Endothelial cell of umbilical vein (primary cell): ENCODE measurements around the gene FMO5. TPM values are rescaled to one million over a fixed set of nuclear protein-coding genes. Genes with fewer than 3 reads are reported as not detected.

Experiments used
- BruUV-seq: library from RNA; stranded (reverse); fragments of 400-500 nt; replicated peaks from 2 replicates; lab custom pipeline; 2021; lab: Mats Ljungman, UMichigan
- CTCF ChIA-PET: fragments of 300-600, 350-600 bp; sonication (Branson Sonifier 250); formaldehyde crosslinking; loops from one replicate; lab custom pipeline; 2021; ENCODE audit warnings: antibody characterized with exemption, inconsistent platforms; lab: Charles Lee
- POLR2A ChIA-PET: fragments of 300-600, 350-600 bp; sonication (Branson Sonifier 250); formaldehyde crosslinking; loops from one replicate; lab custom pipeline; 2021; ENCODE audit warnings: antibody characterized with exemption, inconsistent platforms; lab: Charles Lee
- DNase-seq: peaks from one replicate; pipeline ENCODE4 v3.0.0-alpha.2; 2011; ENCODE audit warnings: low read depth, low spot score
- FAIRE-seq: peaks from 2 replicates; lab custom pipeline; 2011; peaks lifted over from hg19 to GRCh38; lab: Jason Lieb, UNC
- H2AFZ ChIP-seq: 2 replicates; pipeline ENCODE4 v1.6.0; 2012; ENCODE audit warnings: low read depth, low read length, control low read depth, inconsistent platforms
- H3K27ac ChIP-seq: 2 replicates; pipeline ENCODE4 v1.5.1; 2011; ENCODE audit warnings: low read depth, mild to moderate bottlenecking, control low read depth, low read length, moderate library complexity; ENCODE audit not compliant: insufficient read depth
- H3K27me3 ChIP-seq, 2 experiments: 2 replicates each; pipeline versions ENCODE4 v1.6.0 to v1.6.1; 2011; ENCODE audit warnings: low read length in 2 of 2, mixed read lengths in 1 of 2; ENCODE audit not compliant: control insufficient read depth in 2 of 2, insufficient read depth in 2 of 2
- H3K36me3 ChIP-seq, 2 experiments: 2 replicates in 1 of 2; 3 replicates in 1 of 2; pipeline ENCODE4 v1.5.1; 2011; ENCODE audit warnings: low read length in 2 of 2, mild to moderate bottlenecking in 1 of 2, moderate library complexity in 1 of 2; ENCODE audit not compliant: control insufficient read depth in 2 of 2, insufficient read depth in 2 of 2; ENCODE audit errors: extremely low read depth in 1 of 2
- H3K4me1 ChIP-seq: 3 replicates; pipeline ENCODE4 v1.5.1; 2011; ENCODE audit warnings: mild to moderate bottlenecking, low read length; ENCODE audit not compliant: control insufficient read depth, insufficient read depth; ENCODE audit errors: extremely low read depth
- H3K4me2 ChIP-seq: 2 replicates; pipeline ENCODE4 v1.6.1; 2011; ENCODE audit warnings: low read length, control low read depth, mixed read lengths; ENCODE audit not compliant: insufficient read depth
- H3K4me3 ChIP-seq, 3 experiments: fragments of 200-600 bp in 1 of 3; sonication (generic), shearing (Covaris generic) in 1 of 3; replicated peaks in 1 of 3; 2 replicates each; pipeline ENCODE4 v1.5.1; 2011 to 2016; ENCODE audit warnings: control low read depth in 3 of 3, low read length in 3 of 3, mild to moderate bottlenecking in 2 of 3, inconsistent platforms in 1 of 3, low read depth in 1 of 3, moderate library complexity in 1 of 3; ENCODE audit not compliant: insufficient read depth in 1 of 3
- H3K79me2 ChIP-seq: 2 replicates; pipeline ENCODE4 v1.6.0; 2012; ENCODE audit warnings: low read length, inconsistent platforms; ENCODE audit not compliant: control insufficient read depth, insufficient read depth
- H3K9ac ChIP-seq: replicated peaks from 2 replicates; pipeline ENCODE3; 2011; ENCODE audit warnings: low read length, control low read depth; ENCODE audit not compliant: insufficient read depth; ENCODE audit errors: extremely low read depth
- H3K9me1 ChIP-seq: replicated peaks from 3 replicates; pipeline ENCODE4 v1.6.0; 2011; ENCODE audit warnings: mild to moderate bottlenecking, low read length; ENCODE audit not compliant: control insufficient read depth, insufficient read depth; ENCODE audit errors: extremely low read depth
- H3K9me3 ChIP-seq: replicated peaks from 2 replicates; pipeline ENCODE4 v1.5.1; 2012; ENCODE audit warnings: low read length, inconsistent platforms; ENCODE audit not compliant: control insufficient read depth, insufficient read depth
- H4K20me1 ChIP-seq: replicated peaks from 2 replicates; pipeline ENCODE3; 2011; ENCODE audit warnings: mild to moderate bottlenecking, low read length; ENCODE audit not compliant: control insufficient read depth, insufficient read depth; ENCODE audit errors: extremely low read depth
- EZH2 ChIP-seq: IDR thresholded peaks from 2 replicates; pipeline ENCODE4 v1.6.1; 2012; ENCODE audit warnings: borderline replicate concordance, low read depth, mild to moderate bottlenecking, moderate library complexity, low read length, inconsistent platforms; ENCODE audit not compliant: severe bottlenecking
- FOS ChIP-seq: IDR thresholded peaks from 2 replicates; pipeline ENCODE4 v1.6.1; 2011; ENCODE audit warnings: mild to moderate bottlenecking, low read length, moderate library complexity, borderline replicate concordance; ENCODE audit not compliant: insufficient read depth
- GATA2 ChIP-seq: IDR thresholded peaks from 2 replicates; pipeline ENCODE4 v1.7.0; 2011; ENCODE audit warnings: low read depth, mild to moderate bottlenecking, moderate library complexity, mixed read lengths, low read length; ENCODE audit not compliant: insufficient read length, insufficient read depth
- JUN ChIP-seq: IDR thresholded peaks from 2 replicates; pipeline ENCODE4 v1.6.1; 2011; ENCODE audit warnings: borderline replicate concordance, low read depth; ENCODE audit not compliant: insufficient read length, insufficient read depth
- MYC ChIP-seq: IDR thresholded peaks from one replicate; pipeline ENCODE4 v1.6.1; 2011; ENCODE audit warnings: mild to moderate bottlenecking, low read depth, low read length
- POLR2A ChIP-seq: IDR thresholded peaks from 2 replicates; pipeline ENCODE4 v1.6.1; 2012; ENCODE audit warnings: low read depth, mild to moderate bottlenecking, control low read depth, low read length
- POLR2AphosphoS5 ChIP-seq: IDR thresholded peaks from 2 replicates; pipeline ENCODE4 v1.6.1; 2012; ENCODE audit warnings: low read depth, mild to moderate bottlenecking, control low read depth, low read length, moderate library complexity; ENCODE audit not compliant: insufficient read depth
- dilution Hi-C: fragments of 300-500 bp; cut with MboI; formaldehyde crosslinking; loops from one replicate; pipeline ENCODE4 v1.15.0; 2019; ENCODE audit warnings: low sequenced_read_pairs; ENCODE audit not compliant: extremely low pct_ligation_motif_present
- intact Hi-C: fragments of 100-400 bp; cut with micrococcal nuclease; formaldehyde crosslinking; loops from one replicate; pipeline ENCODE4 v1.10.0; 2022
- polyA plus RNA-seq, 4 experiments: library from polyadenylated mRNA; depleted of rRNA in 3 of 4; stranded (reverse) in 3 of 4; unstranded in 1 of 4; fragments of >200 nt; gene quantifications; 2 replicates each; pipeline versions ENCODE4 v1.2.1 to v1.2.3, GENCODE V29; 2011 to 2012; ENCODE audit warnings: missing spikeins in 1 of 4
- total RNA-seq: library from RNA; stranded (reverse); gene quantifications from 2 replicates; pipeline ENCODE4 v1.2.3, GENCODE V29; 2021
- TF ChIP-seq, protein P1 (sequence below), 2 donors: IDR thresholded peaks; 1 replicate in 1 of 2; 2 replicates in 1 of 2; pipeline ENCODE4 v1.5.1; 2011; ENCODE audit warnings: low read length in 2 of 2, mild to moderate bottlenecking in 2 of 2, moderate library complexity in 2 of 2, control low read depth in 1 of 2, inconsistent platforms in 1 of 2, low read depth in 1 of 2; ENCODE audit not compliant: insufficient read depth in 1 of 2; ENCODE audit errors: extremely low read depth in 1 of 2
- TF ChIP-seq, protein P2 (sequence below): IDR thresholded peaks from 2 replicates; pipeline ENCODE4 v1.6.1; 2011; ENCODE audit not compliant: insufficient read depth, insufficient read length

The FMO5 gene
- total and polyA plus RNA-seq, 2 donors (not counting 3 experiments of a cell fraction or from before 2014, with no cell fraction given): 0.48 to 0.60 TPM

- Histone ChIP-seq H4K20me1 (no peaks in the 10 kb centered on the region), H3K9me3 (no peaks in the 10 kb centered on the region), H3K4me2 (no peak overlapping the region), H3K36me3 (no peaks in the 10 kb centered on the region), H3K9me1 (no peaks in the 10 kb centered on the region), H3K4me3 (no peak overlapping the region), H3K27ac (no peak overlapping the region), H3K9ac (no peak overlapping the region), H3K27me3 (no peaks in the 10 kb centered on the region), H3K4me1 (peaks cover 11% of the 10 kb centered on the region), H2AFZ (no peak overlapping the region), H3K79me2 (peaks cover 65% of the 10 kb centered on the region)
- intact Hi-C loops (no loop called here), dilution Hi-C loops (no loop called here)
- CTCF ChIA-PET: no interaction called here
- DNase-seq (no peak), FAIRE-seq (no peak)
- no TSS peak for BruUV-seq
- POLR2A ChIA-PET: no interaction called here
- TF ChIP-seq FOS (no peak), GATA2 (no peak), EZH2 (no peak), POLR2AphosphoS5 (no peak), POLR2A (no peak), JUN (no peak), MYC (no peak)
- TF ChIP-seq, protein P1, sequence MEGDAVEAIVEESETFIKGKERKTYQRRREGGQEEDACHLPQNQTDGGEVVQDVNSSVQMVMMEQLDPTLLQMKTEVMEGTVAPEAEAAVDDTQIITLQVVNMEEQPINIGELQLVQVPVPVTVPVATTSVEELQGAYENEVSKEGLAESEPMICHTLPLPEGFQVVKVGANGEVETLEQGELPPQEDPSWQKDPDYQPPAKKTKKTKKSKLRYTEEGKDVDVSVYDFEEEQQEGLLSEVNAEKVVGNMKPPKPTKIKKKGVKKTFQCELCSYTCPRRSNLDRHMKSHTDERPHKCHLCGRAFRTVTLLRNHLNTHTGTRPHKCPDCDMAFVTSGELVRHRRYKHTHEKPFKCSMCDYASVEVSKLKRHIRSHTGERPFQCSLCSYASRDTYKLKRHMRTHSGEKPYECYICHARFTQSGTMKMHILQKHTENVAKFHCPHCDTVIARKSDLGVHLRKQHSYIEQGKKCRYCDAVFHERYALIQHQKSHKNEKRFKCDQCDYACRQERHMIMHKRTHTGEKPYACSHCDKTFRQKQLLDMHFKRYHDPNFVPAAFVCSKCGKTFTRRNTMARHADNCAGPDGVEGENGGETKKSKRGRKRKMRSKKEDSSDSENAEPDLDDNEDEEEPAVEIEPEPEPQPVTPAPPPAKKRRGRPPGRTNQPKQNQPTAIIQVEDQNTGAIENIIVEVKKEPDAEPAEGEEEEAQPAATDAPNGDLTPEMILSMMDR (IDR thresholded peaks at IDR 0.05; ENCODE audit: extremely low read depth in 1 of 2, insufficient read depth in 1 of 2, low read depth in 1 of 2, low read length in 2 of 2): no peak
- TF ChIP-seq, protein P2, sequence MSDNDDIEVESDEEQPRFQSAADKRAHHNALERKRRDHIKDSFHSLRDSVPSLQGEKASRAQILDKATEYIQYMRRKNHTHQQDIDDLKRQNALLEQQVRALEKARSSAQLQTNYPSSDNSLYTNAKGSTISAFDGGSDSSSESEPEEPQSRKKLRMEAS: no peak
These were observed 20.0 kb upstream of the FMO5 start for GRCh38 chr1:147245129-147245528.
